ENCODE measurements around the gene ERC1.

Gene ERC1

DNA sequence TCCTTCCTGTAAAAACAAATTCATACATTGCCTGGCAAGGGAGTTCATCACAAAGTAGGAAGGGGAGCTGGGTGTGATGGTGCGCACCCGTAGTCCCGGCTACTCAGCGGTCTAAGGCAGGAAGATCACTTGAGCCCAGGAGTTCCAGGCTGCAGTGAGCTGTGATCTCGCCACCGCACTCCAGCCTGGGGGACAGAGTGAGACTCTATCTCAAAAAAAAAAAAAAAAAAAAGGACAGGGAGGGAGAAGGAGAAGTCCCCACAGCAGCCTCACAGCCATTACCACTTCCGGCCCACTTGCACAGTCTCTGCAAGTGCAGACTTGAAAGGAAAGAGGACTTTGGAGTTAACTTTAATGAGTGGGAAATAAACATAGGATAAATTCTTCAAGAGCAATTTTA, 482.4 kb downstream of the ERC1 start:
- H3K27me3 ChIP-seq (ENCODE audit: insufficient read depth, poor library complexity, severe bottlenecking) = no peaks in the 10 kb centered on the region
- ATAC-seq (ENCODE audit: low read depth) = peak; percentile 6; the same call in 1 of the 3 replicates
- DNase-seq (ENCODE audit: low spot score) = no peak
- TF ChIP-seq CTCF (IDR thresholded peaks at IDR 0.05; ENCODE audit: poor library complexity, severe bottlenecking) = no peak
- 0 out of 2 replicates have a peak, but pooled peaks cover 5% of the 10 kb centered on the region for H3K36me3 ChIP-seq (ENCODE audit: low read depth)
- H3K4me1 ChIP-seq (ENCODE audit: insufficient read depth, poor library complexity, severe bottlenecking) = peaks cover 44% of the 10 kb centered on the region
- no peaks in the 10 kb centered on the region for H3K9me3 ChIP-seq (ENCODE audit: severe bottlenecking)
- H3K27ac ChIP-seq (ENCODE audit: poor library complexity, severe bottlenecking) = peak overlapping the region; percentile 98
- H3K4me3 ChIP-seq (ENCODE audit: severe bottlenecking) = no peak overlapping the region

DNA sequence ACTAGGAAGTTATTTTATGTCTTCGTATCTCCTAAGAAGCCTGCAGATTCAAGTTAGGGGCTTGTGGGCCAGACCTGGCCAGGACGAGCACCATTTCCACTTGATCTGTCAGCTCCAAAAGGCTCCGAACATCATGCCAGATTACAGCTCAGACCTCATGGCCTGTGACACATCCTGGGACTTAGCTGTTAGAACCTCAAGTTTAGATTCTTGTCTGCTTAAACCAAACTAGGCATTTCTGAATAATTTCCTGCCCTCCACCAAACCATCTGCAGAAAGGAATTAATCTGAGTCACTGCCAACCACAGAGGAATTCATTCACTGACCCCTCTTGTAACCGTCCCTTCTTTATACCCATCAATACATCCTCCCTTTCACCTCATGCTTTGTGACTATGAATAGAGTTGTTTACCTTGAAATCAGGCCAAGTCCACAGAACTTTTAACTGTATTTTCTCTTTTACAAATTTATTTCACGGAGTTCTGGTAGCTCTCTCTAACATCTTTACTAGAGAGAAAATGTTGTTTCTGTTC, 483.1 kb downstream of the ERC1 start:
- Histone ChIP-seq H3K27ac (ENCODE audit: poor library complexity, severe bottlenecking) (peak overlapping the region; percentile 98), H3K9me3 (ENCODE audit: severe bottlenecking) (no peaks in the 10 kb centered on the region), H3K27me3 (ENCODE audit: insufficient read depth, poor library complexity, severe bottlenecking) (no peaks in the 10 kb centered on the region), H3K36me3 (ENCODE audit: low read depth) (0 out of 2 replicates have a peak, but pooled peaks cover 5% of the 10 kb centered on the region), H3K4me1 (ENCODE audit: insufficient read depth, poor library complexity, severe bottlenecking) (peaks cover 44% of the 10 kb centered on the region), H3K4me3 (ENCODE audit: severe bottlenecking) (no peak overlapping the region)
- TF ChIP-seq CTCF (IDR thresholded peaks at IDR 0.05; ENCODE audit: poor library complexity, severe bottlenecking) = no peak
- DNase-seq (ENCODE audit: low spot score) (no peak), ATAC-seq (ENCODE audit: low read depth) (peak; percentile 83)

DNA sequence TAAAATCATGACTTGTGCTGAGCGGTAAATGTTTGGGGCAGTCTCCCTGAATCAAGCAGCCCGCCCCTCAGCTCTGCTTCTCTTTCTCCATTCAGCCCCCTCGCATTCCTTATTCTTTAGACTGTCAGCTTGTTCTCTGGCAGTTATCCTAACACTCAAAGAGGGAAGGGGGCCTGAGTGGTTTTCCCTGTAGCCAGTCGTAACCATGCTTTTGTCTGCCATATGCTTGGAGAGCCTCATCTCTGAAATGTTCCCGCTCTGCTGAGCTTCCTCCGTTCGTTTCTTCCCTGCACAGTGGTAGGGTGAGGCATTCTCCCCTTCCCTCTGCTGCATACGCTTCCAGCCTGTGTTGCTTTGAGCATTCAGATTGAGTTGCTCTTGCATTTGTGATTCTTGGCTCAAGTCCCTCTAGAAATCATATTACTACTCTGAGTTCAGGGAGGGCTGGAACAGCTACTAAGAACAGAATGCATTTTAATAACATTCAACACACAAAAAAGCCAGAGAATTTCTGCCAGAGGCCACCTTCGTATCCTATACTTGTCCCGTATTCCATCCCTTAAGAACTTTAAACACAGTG, 483.6 kb downstream of the ERC1 start:
- Histone ChIP-seq H3K9me3 (ENCODE audit: severe bottlenecking) (no peaks in the 10 kb centered on the region), H3K36me3 (ENCODE audit: low read depth) (0 out of 2 replicates have a peak, but pooled peaks cover 5% of the 10 kb centered on the region), H3K4me1 (ENCODE audit: insufficient read depth, poor library complexity, severe bottlenecking) (peaks cover 44% of the 10 kb centered on the region), H3K27me3 (ENCODE audit: insufficient read depth, poor library complexity, severe bottlenecking) (no peaks in the 10 kb centered on the region), H3K4me3 (ENCODE audit: severe bottlenecking) (no peak overlapping the region), H3K27ac (ENCODE audit: poor library complexity, severe bottlenecking) (peak overlapping the region; percentile 98)
- DNase-seq (ENCODE audit: low spot score) = no peak
- no peak for TF ChIP-seq CTCF (IDR thresholded peaks at IDR 0.05; ENCODE audit: poor library complexity, severe bottlenecking)
- peak; percentile 64 for ATAC-seq (ENCODE audit: low read depth)

DNA sequence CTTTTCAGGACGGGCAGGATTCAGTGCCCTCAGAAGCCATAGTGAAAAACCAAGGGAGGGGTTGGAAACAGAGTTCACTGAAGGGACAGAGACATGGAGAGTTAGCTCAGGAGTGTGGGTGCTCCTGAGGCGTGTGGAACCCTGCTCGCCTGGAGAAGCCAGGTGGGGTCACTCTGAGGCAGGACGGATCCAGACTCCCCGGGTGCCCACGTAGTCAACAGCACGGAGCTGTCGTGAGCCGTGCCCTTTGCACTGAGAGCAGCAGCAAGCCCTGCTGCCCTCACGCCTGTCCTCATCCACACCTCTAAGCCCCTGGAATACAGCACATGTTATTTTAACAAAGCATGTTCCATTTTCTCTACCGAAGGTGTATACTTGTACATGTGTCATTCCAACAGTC, 488.6 kb downstream of the ERC1 start:
- Histone ChIP-seq H3K36me3 (ENCODE audit: low read depth) (no peaks in the 10 kb centered on the region), H3K27me3 (ENCODE audit: insufficient read depth, poor library complexity, severe bottlenecking) (no peaks in the 10 kb centered on the region), H3K9me3 (ENCODE audit: severe bottlenecking) (no peaks in the 10 kb centered on the region), H3K27ac (ENCODE audit: poor library complexity, severe bottlenecking) (no peak overlapping the region), H3K4me1 (ENCODE audit: insufficient read depth, poor library complexity, severe bottlenecking) (peaks cover 25% of the 10 kb centered on the region), H3K4me3 (ENCODE audit: severe bottlenecking) (no peak overlapping the region)
- DNase-seq (ENCODE audit: low spot score) (no peak), ATAC-seq (ENCODE audit: low read depth) (no peak)
- no peak for TF ChIP-seq CTCF (IDR thresholded peaks at IDR 0.05; ENCODE audit: poor library complexity, severe bottlenecking)

DNA sequence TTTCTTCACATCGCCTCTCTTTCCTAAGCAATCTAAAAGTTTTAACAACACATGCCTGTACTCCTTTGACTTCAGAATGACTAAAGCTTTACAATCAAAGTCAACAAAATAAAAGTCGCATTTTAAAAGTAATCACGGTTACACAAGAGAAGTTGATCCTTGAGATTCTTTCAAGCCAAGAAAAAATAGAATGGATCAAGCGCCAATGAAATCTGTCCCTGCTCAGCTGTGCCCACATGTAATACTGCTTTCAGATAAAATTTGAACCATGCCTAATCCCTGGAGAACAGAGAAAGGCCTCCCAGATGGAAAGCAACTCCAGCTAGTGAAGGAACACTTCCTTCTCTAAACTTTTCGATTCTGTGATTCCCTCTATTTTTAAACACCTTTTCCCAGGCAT, 490.3 kb downstream of the ERC1 start:
- DNase-seq (ENCODE audit: low spot score) = no peak
- H3K4me3 ChIP-seq (ENCODE audit: severe bottlenecking) = no peak overlapping the region
- H3K27me3 ChIP-seq (ENCODE audit: insufficient read depth, poor library complexity, severe bottlenecking) = no peaks in the 10 kb centered on the region
- no peaks in the 10 kb centered on the region for H3K36me3 ChIP-seq (ENCODE audit: low read depth)
- no peak for TF ChIP-seq CTCF (IDR thresholded peaks at IDR 0.05; ENCODE audit: poor library complexity, severe bottlenecking)
- ATAC-seq (ENCODE audit: low read depth) = no peak
- H3K27ac ChIP-seq (ENCODE audit: poor library complexity, severe bottlenecking) = no peak overlapping the region
- no peaks in the 10 kb centered on the region for H3K9me3 ChIP-seq (ENCODE audit: severe bottlenecking)
- peaks cover 10% of the 10 kb centered on the region for H3K4me1 ChIP-seq (ENCODE audit: insufficient read depth, poor library complexity, severe bottlenecking)

All from RWPE2 (cell line).